Suprapubic skin (tissue), 3 donors: ENCODE measurements around the gene AIG1.
"Not testable (repeated sequence)": the region's sequence is repeated elsewhere in the genome, so short reads cannot be mapped to it uniquely, and the experiment has no call there.

Experiments used
- CTCF ChIP-seq, 2 donors: fragments of 200-600 bp in 1 of 2; fragments of 450-650 bp in 1 of 2; sonication (generic) in 1 of 2; IDR thresholded peaks; one replicate each; pipeline ENCODE4 v1.5.1; 2016 to 2019; ENCODE audit warnings: antibody characterized with exemption in 2 of 2, mild to moderate bottlenecking in 1 of 2, moderate library complexity in 1 of 2
- EP300 ChIP-seq: sonication (generic); formaldehyde crosslinking; IDR thresholded peaks from one replicate; pipeline ENCODE4 v1.6.1; 2017; ENCODE audit warnings: antibody characterized with exemption
- POLR2A ChIP-seq, 2 donors: fragments of 450-650 bp; IDR thresholded peaks; one replicate each; pipeline ENCODE4 v1.6.1; 2017; ENCODE audit warnings: antibody characterized with exemption in 2 of 2, mild to moderate bottlenecking in 2 of 2, moderate library complexity in 2 of 2

- not testable (repeated sequence) for TF ChIP-seq POLR2A (IDR thresholded peaks at IDR 0.05); EP300; CTCF (IDR thresholded peaks at IDR 0.05)
These were observed 284.8 kb downstream of the AIG1 start for GRCh38 chr6:143345477-143345876.
